IPS DF 6.9 (cell line): ENCODE results near the gene CACNA1D.

Experiments
- DNase-seq: peaks from one replicate; pipeline ENCODE4 v3.0.0-alpha.2; 2013; ENCODE audit warnings: low read depth, low spot score
- H3K27ac ChIP-seq: one replicate; pipeline ENCODE4 v1.5.1; 2013; ENCODE audit warnings: low read length, control low read depth
- H3K27me3 ChIP-seq: 2 replicates; pipeline ENCODE4 v1.6.1; 2013; ENCODE audit warnings: mild to moderate bottlenecking, low read length; ENCODE audit not compliant: control insufficient read depth, insufficient read depth
- H3K36me3 ChIP-seq: 2 replicates; pipeline ENCODE4 v1.6.1; 2013; ENCODE audit warnings: low read length; ENCODE audit not compliant: control insufficient read depth, insufficient read depth
- H3K4me1 ChIP-seq: 2 replicates; pipeline ENCODE4 v1.6.1; 2013; ENCODE audit warnings: low read length; ENCODE audit not compliant: control insufficient read depth, insufficient read depth
- H3K4me3 ChIP-seq: 2 replicates; pipeline ENCODE4 v1.5.1; 2013; ENCODE audit warnings: mild to moderate bottlenecking, low read length
- H3K9me3 ChIP-seq: 2 replicates; pipeline ENCODE4 v1.6.1; 2013; ENCODE audit warnings: low read length, inconsistent platforms; ENCODE audit not compliant: control insufficient read depth, insufficient read depth
- WGBS: extraction: QIAGEN DNeasy Blood & Tissue Kit; methylation state at CpG from one replicate; pipeline ENCODE4 v1.1.7; 2013; ENCODE audit warnings: mixed read lengths, missing lambda C conversion rate; ENCODE audit not compliant: insufficient read length, insufficient coverage; 5-methylcytosine and 5-hydroxymethylcytosine counted together

CACNA1D gene

GRCh38 chr3:53763353-53763752 lies 268.9 kb downstream of the CACNA1D start:
- no peaks in the 10 kb centered on the region for H3K27me3 ChIP-seq
- H3K27ac ChIP-seq, result no peak overlapping the region
- no peaks in the 10 kb centered on the region for H3K4me1 ChIP-seq
- DNase-seq, result no peak
- H3K36me3 ChIP-seq, result no peaks in the 10 kb centered on the region
- no CpG with 5 or more reads among the region's 7 CpGs for WGBS
- H3K9me3 ChIP-seq, result no peaks in the 10 kb centered on the region
- H3K4me3 ChIP-seq, result no peak overlapping the region

- no CpG with 5 or more reads among the region's 14 CpGs for WGBS
- H3K36me3 ChIP-seq, result no peaks in the 10 kb centered on the region
- H3K27me3 ChIP-seq, result no peaks in the 10 kb centered on the region
- no peaks in the 10 kb centered on the region for H3K9me3 ChIP-seq
- peaks cover 1% of the 10 kb centered on the region; the same call in 1 of the 2 replicates for H3K4me1 ChIP-seq
- DNase-seq, result no peak
- no peak overlapping the region for H3K27ac ChIP-seq
- H3K4me3 ChIP-seq, result no peak overlapping the region
Measured at GRCh38 chr3:53764026-53764775, 269.8 kb downstream of the CACNA1D start.

GRCh38 chr3:53765753-53766152 lies 271.3 kb downstream of the CACNA1D start:
- Histone ChIP-seq H3K4me3 (no peak overlapping the region), H3K4me1 (peaks cover 3% of the 10 kb centered on the region; the same call in 1 of the 2 replicates), H3K9me3 (no peaks in the 10 kb centered on the region), H3K27ac (no peak overlapping the region), H3K36me3 (no peaks in the 10 kb centered on the region), H3K27me3 (no peaks in the 10 kb centered on the region)
- no peak for DNase-seq
- WGBS, result no CpG with 5 or more reads among the region's 5 CpGs

GRCh38 chr3:53766706-53767105 lies 272.3 kb downstream of the CACNA1D start:
- Histone ChIP-seq H3K4me1 (peaks cover 3% of the 10 kb centered on the region; the same call in 1 of the 2 replicates), H3K4me3 (no peak overlapping the region), H3K9me3 (no peaks in the 10 kb centered on the region), H3K36me3 (no peaks in the 10 kb centered on the region), H3K27me3 (no peaks in the 10 kb centered on the region), H3K27ac (no peak overlapping the region)
- no peak for DNase-seq
- no CpG with 5 or more reads among the region's 7 CpGs for WGBS

GRCh38 chr3:53768478-53769459 lies 274.4 kb downstream of the CACNA1D start:
- H3K4me1 ChIP-seq, result peaks cover 3% of the 10 kb centered on the region; the same call in 1 of the 2 replicates
- no peak for DNase-seq
- no peaks in the 10 kb centered on the region for H3K27me3 ChIP-seq
- H3K9me3 ChIP-seq, result no peaks in the 10 kb centered on the region
- WGBS, result no CpG with 5 or more reads among the region's 12 CpGs
- H3K36me3 ChIP-seq, result no peaks in the 10 kb centered on the region
- H3K4me3 ChIP-seq, result no peak overlapping the region
- H3K27ac ChIP-seq, result no peak overlapping the region

- H3K36me3 ChIP-seq, result no peaks in the 10 kb centered on the region
- peaks cover 3% of the 10 kb centered on the region; the same call in 1 of the 2 replicates for H3K4me1 ChIP-seq
- H3K27ac ChIP-seq, result no peak overlapping the region
- H3K9me3 ChIP-seq, result no peaks in the 10 kb centered on the region
- no CpG with 5 or more reads among the region's 14 CpGs for WGBS
- DNase-seq, result no peak
- H3K4me3 ChIP-seq, result no peak overlapping the region
- no peaks in the 10 kb centered on the region for H3K27me3 ChIP-seq
Measured at GRCh38 chr3:53772562-53772961, 278.2 kb downstream of the CACNA1D start.

- Histone ChIP-seq H3K36me3 (no peaks in the 10 kb centered on the region), H3K4me1 (peaks cover 3% of the 10 kb centered on the region; the same call in 1 of the 2 replicates), H3K27me3 (no peaks in the 10 kb centered on the region), H3K9me3 (no peaks in the 10 kb centered on the region), H3K4me3 (no peak overlapping the region), H3K27ac (no peak overlapping the region)
- no CpG with 5 or more reads among the region's 5 CpGs for WGBS
- DNase-seq, result no peak
Measured at GRCh38 chr3:53773021-53773436, 278.6 kb downstream of the CACNA1D start.

- Histone ChIP-seq H3K36me3 (no peaks in the 10 kb centered on the region), H3K4me1 (peaks cover 3% of the 10 kb centered on the region; the same call in 1 of the 2 replicates), H3K27me3 (no peaks in the 10 kb centered on the region), H3K27ac (no peak overlapping the region), H3K9me3 (no peaks in the 10 kb centered on the region), H3K4me3 (no peak overlapping the region)
- WGBS, result no CpG with 5 or more reads among the region's 10 CpGs
- no peak for DNase-seq
Measured at GRCh38 chr3:53773611-53774368, 279.4 kb downstream of the CACNA1D start.

GRCh38 chr3:53774414-53774813 lies 280.0 kb downstream of the CACNA1D start:
- H3K27ac ChIP-seq, result no peak overlapping the region
- no CpG with 5 or more reads among the region's 8 CpGs for WGBS
- H3K4me3 ChIP-seq, result no peak overlapping the region

GRCh38 chr3:53775018-53775417 lies 280.6 kb downstream of the CACNA1D start:
- Histone ChIP-seq H3K36me3 (no peaks in the 10 kb centered on the region), H3K9me3 (no peaks in the 10 kb centered on the region), H3K27ac (no peak overlapping the region), H3K4me1 (no peaks in the 10 kb centered on the region), H3K4me3 (no peak overlapping the region), H3K27me3 (no peaks in the 10 kb centered on the region)
- no peak for DNase-seq
- WGBS, result no CpG with 5 or more reads among the region's 5 CpGs

More at GRCh38 chr3:53774414-53774813, 280.0 kb downstream of the CACNA1D start:
- no peak for DNase-seq
- Histone ChIP-seq H3K36me3 (no peaks in the 10 kb centered on the region), H3K27me3 (no peaks in the 10 kb centered on the region), H3K4me1 (0 out of 2 replicates have a peak, but pooled peaks cover 2% of the 10 kb centered on the region), H3K9me3 (no peaks in the 10 kb centered on the region)
